Measurements from ENCODE around the gene TECPR2.
"Not testable (repeated sequence)": the region's sequence is repeated elsewhere in the genome, so short reads cannot be mapped to it uniquely, and the experiment has no call there.

The TECPR2 gene

DNA sequence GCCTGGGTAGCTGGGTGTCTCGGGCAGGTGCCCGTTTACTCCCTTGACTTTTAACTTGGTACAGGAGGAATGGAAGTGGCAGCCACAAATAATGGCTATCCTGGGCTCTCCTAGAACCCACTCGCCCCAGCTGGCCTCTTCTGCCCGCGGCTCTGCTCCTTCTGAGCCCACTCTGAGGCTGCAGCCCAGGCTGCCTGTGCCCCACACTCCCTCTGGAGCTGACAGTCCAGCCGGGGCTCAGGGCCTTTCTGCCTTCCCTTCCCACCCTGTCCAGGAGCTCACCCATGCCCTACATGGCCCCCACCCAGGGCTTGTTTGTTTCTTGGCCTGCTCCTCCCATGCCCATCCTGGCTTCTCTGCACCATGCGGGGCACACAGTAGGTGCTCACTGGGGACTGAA is 27.6 kb upstream of the TECPR2 start:
- no peak for DNase-seq

DNA sequence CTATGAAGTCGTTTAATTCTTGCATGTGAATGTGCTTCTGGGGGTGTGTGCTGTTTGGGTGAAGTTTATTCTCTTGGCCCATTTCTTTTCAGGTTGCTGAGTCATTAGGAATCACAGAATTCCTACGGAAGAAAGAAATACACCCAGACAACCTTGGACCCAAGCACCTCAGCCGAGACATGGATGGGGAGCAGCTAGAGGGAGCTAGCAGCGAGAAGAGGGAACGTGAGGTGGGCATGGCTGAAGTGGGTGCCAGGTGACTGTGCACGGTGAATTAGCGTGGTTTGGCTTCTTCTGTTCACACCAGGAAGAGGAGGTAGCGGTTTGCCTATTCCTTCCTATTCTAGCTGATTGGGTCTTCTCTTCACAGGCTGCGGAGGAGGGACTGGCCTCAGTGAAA is 24.0 kb upstream of the TECPR2 start:
- DNase-seq = no peak

DNA sequence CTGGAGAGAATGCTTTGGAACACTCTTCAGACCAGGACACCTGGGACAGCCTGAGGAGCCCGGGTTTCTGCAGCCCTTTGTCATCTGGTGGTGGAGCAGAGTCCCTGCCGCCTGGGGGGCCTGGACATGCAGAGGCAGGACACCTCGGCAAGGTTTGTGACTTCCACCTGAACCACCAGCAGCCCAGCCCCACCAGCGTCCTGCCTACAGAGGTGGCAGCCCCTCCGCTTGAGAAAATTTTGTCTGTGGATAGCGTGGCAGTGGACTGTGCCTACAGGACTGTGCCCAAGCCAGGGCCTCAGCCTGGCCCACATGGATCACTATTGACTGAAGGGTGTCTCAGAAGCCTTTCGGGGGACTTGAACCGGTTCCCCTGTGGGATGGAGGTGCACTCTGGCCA is 21.2 kb upstream of the TECPR2 start:
- DNase-seq = no peak

DNA sequence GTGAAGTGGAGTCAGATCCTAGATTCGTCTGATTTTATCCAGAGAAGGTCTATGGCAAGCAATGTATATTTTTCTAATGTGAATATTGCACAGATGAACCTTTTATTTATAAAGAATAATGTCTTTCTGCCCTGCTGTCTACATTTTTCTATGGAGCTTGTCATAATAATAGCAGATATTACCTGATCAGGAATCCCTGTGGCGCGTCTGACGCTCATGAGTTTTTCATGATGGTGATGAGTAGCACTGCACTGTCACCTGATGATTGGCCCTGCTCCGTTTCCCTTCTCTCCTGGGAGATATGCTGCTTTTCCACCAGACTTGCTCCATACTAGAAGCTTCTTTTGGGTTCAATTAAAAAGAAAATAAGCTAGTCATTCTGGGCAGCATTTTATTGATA is 20.5 kb upstream of the TECPR2 start:
- DNase-seq = no peak

DNA sequence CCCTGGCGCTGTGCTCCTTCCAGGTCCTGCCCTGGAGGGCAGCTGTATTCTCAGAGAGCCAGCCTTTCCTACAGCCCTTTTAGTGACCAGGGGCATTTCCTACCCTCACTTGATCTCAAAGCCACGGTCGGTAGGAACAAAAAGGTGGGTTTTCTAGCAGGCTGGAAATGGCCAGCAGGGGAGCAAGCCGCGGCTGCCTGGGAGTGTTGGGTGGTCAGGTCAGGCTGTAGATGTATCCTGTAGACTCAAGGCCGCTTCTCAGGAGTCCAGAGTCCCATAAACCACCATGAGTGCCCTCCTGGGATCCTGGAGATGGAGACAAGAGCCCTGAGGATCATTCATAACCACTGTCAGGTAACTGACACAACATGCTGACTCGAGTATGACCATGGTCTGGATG is 18.7 kb upstream of the TECPR2 start:
- no peak for DNase-seq

DNA sequence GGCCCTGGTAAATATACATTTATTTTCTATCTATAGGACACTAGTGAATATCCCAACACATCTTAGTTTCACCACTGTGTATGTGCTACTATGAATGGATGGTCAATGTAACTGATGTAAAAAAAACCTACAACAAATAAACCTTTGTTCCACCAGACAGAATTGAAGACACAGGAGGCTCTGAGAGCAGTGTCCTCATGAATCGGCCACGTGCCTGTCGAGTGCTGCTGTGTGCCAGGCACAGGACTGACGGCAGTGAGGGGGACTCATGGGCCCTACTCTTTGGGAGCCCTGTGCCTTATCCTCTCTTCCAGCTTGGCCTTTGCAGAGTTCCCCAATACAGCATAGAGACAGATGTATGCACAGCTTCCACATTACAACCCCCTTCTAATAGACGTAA is 18.3 kb upstream of the TECPR2 start:
- DNase-seq = no peak

DNA sequence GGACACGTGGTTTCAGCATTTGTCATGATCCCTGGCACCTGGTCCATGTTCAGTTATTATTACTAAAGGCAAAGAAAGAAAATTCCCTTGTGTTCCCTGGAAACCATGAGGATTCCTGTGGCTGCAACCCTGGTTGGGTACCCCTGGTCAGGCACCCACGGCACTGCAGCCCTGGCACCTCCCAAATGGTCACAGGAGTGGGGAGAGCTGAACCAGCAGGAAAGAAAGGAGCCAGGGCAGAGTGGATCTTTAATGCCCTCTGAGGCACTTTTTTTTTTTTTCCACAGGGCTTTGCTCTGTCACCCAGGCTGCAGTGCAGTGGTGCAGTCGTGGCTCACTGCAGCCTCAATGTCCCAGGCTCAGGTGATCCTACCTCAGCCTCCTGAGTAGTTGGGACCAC is 17.5 kb upstream of the TECPR2 start:
- DNase-seq = no peak

DNA sequence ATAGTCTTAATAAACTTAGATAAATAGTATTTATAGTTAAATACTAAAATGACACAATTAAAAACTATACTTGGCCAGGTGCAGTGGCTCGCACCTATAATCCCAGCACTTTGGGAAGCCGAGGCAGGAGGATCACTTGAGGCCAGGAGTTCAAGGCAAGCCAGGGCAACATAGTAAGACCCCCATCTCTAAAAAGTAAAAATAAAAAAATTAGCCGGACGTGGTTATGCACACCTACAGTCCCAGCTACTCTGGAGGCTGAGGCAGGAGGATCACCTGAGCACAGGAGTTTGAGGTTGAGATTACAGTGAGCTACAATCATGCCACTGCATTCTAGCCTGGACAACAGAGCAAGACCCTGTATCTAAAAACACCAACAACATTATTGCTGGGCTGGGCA is 16.1 kb upstream of the TECPR2 start:
- no peak for DNase-seq

DNA sequence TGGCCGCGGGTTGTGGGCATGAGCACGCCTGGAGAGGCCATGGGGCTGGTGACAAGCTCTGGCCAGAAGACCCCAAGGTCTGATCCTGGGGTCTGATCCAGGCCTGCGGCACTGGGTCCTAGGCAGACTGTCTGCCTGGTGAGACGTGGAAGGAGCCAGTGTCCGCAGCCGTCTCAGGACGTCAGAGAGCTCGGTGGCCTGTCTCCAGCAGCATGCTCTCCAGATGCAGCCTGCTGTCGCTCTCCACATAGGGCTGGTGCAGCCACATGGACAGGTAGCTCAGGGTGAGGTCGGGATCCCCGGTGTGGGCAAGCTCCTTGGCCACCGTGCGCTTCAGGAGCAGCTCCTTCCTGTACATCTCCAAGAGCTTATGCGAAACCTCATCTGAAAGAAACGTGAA is 14.4 kb upstream of the TECPR2 start:
- DNase-seq = no peak

DNA sequence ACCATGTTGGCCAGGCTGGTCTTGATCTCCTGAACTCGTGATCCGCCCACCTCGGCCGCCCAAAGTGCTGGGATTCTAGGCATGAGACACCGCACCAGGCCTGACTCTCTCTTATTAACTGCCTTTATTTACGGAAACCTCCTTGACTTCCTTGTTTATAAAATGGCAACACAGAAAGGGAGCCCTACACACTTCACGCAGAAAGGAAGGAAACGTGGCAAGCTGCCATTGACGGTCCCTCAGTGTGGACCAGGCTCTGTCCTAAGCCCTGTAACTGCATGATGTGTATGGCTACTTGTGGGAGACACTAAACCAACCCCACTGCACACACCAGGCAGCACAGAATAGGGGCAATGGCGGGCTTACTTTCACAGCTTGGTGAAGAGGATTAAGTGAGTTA is 11.7 kb upstream of the TECPR2 start:
- DNase-seq = no peak

DNA sequence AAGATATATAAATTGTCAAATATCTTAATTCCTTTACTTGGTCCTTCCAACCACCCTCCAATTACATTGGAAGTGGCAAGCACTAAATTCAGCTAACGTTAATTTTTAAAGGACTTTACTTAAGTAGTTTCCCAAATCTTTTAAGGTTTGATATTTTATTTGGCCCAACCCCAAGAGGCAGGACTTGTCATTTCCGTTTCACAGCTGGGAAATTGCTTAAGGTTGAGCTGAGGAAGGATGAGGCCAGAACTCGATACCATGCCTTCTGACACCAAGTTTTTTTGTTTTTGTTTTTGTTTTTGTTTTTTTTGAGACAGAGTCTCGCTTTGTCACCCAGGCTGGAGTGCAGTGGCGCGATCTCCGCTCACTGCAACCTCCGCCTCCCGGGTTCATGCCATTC is 11.1 kb upstream of the TECPR2 start:
- DNase-seq = not testable (repeated sequence)

DNA sequence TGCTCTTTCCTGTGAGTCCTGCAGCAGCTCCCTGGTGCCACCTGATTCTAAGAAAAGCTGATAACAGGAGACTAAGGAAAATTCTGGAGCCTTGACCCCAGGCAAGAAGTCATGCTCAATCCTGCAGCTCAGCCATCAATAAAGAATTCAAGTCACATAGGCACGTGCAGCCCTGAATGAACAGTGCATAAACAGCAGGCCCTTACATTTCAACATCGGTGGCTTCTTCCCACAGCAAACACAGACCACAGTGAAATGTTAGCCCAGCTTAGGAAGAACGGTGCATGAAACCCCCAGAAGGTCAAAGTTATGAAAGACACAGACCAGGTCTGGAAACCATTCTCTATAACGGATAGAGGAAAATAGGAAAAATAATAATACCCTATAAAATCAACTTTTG is 10.5 kb upstream of the TECPR2 start:
- no peak for DNase-seq

DNA sequence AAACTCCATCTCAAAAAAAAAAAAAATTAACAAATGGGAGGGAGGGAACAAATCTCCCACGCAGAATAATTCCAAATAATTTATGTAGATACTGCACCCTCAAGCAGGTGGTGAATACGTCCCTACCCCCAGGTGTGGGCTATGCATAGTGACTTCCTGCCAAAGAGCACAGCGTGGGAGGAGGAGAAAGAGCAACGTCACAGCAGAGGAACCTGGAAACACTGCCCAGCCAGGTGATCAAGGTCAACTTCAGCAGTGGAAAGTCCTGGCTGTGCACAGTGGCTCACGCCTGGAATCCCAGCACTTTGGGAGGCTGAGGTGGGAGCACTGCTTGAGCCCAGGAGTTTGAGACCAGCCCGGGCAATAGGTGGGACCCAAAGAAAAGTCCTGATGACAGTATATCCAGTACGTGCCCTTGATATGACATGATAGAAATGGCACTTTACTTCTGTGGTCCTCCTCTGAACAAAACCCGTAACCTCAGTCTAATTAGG is 9.6 kb upstream of the TECPR2 start:
- no peak for DNase-seq

DNA sequence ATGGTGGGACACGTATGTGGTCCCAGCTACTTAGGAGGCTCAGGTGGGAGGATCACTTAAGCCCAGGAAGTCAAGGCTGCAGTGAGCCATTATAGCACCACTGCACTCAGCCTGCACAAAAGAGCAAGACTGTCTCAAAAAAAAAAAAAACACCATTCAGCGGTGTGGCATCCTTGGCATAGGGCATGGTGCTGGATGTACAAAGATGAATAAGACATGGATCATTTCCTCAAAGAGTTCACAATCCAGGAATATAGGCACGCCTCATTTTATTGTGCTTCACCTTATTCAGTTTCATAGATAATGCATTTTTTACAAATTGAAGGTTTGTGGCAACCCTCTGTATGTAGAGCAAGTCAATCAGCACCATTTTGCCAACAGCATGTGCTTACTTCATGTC is 6.5 kb upstream of the TECPR2 start:
- no peak for DNase-seq

DNA sequence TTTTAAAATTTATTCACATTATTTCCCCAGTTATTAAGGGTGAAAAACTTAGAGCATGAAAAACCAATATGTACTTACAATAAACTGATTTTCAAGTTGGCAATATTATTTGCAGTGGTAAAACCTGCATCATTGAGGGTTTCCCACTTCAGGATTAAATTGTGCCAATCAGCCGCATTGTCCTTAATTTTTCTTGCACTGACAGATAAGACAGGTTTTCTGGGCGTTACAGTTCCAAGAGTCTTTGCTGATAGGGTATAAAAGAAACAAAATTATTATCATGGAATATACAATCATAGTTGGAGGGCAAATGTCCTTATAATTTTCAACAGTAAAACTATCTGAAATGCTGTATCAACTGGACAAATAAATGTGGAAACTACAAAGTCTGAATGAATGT is 3.4 kb upstream of the TECPR2 start:
- no peak for DNase-seq

DNA sequence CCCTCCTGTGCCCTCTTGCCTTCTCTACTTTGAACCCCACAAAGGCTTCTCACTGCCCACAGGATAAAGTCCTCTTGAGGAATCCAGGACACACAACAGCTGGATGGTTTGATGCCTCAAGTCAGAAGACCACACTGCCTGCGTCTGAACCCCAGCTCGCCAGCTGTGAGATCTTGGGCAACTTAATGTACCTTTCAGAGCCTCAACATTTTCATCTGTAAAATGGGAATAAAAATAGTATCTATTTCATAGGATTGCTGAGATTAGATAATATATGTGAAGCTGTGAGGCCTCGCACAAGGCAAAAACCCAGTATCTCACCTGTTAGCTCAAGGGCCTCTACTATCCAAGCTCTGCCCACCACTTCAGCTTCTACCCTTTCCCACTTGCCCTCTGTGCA is 2.4 kb upstream of the TECPR2 start:
- DNase-seq = no peak

DNA sequence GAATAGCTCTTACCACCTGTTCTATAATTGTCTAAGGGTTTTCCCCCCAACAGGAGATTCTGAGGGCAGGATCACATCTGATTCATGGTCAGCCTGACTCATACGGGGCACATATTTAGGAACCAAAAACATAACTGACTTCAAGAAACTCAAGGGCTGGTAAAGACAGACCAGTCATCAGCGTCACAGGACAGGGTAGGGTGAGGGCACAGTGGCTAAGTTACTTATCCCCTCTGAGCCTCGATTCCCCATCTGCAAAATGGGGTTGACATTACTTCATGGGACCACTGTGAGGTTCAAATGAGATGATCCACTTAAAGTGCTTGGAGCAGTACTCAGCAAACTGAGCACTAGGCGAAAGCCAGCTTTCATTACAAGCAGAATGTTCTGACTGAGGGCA is 657 bp upstream of the TECPR2 start:
- peak; percentile 39 for DNase-seq

DNA sequence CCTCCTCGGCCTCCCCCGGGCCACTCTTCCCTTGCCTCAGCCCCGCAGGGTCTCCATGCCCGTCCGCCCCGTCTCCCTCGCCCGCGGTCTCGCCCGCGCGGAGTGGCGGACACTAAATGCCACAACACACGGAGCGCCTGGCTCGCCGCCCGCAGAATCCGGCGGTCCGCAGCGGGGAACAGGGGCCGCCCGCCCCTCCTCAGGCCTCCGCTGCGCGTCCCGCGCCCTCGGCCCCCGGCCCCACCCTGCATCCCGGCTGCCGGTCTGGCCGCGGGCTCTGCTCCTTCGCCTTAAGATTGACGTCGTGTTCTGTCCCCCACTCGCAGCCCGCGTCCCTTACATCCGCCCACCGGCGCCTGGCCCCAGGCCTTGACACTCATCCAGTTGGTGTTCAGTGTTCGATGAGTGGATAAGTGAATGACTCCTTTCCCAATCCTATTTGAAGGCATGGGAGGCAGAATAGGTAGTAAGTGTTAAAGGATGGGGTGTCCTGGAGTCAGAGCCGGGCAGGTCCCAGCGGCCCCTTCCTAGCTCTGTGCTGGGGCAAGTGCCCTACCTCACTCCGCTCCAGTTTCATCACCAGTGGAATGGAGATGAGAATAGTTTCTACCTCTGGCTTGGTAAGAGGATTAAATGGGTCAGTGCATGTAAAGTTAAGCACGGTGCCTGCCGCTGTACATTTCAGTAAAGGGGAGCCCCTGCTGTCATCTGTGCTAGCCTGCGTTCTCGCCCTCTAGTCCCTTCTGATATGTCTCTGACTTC is 622 bp downstream of the TECPR2 start:
- DNase-seq = peak; percentile 37

DNA sequence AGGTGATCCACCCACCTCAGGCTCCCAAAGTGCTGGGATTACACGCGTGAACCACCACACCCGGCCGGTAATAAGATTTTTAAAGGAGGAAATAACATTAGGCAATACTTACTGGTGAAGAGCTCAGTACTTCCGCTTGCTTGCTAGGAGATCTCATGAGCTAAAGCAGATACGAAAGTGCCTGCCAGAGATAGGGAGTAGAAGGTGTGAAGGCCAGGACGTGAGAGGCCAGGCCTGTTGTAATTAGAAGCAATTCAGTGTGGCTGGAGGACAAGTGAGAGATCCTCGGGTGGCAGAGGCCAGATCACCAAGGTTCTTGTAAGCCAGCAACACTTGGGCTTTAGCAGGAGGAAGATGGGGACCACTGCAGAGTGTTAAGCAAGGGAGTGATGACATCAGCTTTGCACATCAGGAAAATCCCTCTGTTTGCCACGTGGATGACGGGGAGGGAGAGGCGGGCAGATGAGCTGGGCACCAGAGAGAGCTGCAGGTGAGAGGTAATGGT is 7.6 kb downstream of the TECPR2 start:
- DNase-seq = no peak

DNA sequence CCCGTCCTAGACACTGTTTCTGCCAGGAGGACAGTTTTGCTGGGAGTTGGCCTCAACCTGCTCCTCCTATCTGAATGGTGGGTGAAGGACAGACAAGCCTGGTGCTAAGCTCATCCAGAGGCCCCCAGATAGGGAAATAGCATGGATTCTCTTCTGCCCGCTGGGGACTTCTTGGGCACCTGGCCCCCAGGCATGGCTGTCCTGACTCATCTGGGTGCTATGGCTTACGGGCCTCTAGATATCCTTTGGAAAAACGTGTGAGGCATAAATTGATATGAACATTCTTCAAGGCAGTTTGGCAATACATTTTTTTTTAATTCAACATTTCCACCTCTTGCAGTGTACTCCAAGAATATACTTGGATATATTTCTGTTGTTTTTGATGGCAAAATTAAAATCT is 8.6 kb downstream of the TECPR2 start:
- no peak for DNase-seq

DNA sequence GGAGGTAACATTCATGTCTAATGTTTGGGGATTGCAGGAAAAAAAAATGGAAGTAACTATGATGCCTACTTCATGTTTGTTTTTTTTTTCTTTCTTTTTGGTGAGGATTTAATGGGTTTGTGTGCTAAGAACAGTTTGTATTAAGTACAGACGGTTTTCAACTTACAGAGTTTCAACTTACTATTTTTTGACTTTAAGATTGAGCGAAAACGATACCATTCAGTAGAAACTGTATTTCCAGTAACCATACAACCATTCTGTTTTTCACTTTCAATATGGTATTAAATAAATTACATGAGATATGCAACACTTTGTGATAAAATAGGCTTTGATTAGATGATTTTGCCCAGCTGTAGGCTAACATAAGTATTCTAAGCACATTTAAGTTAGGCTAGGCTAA is 10.4 kb downstream of the TECPR2 start:
- DNase-seq = no peak

DNA sequence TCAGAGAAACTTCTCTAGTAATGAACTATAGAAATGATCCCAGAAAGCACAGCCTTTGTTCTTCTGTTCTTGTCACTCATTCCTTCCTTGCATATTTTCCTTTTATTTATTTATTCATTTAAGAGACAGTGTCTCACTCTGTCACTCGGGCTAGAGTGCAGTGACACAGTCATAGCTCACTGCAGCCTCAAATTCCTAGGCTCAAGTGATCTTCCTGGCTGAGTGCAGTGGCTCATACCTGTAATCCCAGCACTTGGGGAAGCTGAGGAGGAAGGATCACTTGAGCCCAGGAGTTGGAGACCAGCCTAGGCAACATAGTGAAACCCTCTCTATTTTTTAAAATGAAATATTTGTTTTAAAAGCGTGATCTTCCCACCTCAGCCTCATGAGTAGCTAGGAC is 11.5 kb downstream of the TECPR2 start:
- DNase-seq = no peak

DNA sequence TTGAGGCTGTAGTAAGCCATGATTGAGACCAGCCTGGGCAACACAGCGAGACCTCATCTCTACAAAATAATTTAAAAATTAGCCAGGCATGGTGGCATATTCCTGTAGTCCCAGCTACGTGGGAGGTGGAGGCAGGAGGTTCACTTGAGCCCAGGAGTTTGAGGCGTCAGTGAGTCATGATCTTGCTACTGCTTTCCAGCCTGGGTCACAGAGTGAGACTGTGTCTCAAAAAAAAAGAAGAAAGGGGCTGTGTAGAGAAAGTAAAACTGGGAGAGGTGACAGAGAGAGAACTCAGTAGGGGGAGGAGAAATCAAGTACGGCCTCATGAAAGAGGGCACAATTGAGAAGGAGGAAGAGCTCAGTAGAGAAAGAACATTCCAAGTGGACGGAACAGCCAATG is 12.4 kb downstream of the TECPR2 start:
- no peak for DNase-seq

DNA sequence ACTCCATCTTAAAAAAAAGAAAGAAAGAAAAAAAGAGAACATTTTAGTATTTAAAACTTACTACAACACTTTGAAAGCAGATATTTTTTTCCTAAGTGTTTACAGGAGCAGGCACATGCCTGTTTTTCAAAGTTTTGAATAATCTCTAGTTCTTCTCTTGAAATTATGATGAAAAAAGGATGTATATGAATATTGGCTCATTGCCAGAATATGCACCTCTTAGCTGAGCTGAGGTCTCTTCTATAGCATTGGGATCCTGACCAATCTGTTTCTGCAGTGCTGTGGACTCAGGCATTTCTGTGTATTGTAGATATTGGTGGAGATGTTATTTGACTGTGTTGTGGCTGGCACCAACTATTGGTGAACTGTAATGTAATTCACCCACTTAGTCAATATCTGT is 15.0 kb downstream of the TECPR2 start:
- DNase-seq = no peak

DNA sequence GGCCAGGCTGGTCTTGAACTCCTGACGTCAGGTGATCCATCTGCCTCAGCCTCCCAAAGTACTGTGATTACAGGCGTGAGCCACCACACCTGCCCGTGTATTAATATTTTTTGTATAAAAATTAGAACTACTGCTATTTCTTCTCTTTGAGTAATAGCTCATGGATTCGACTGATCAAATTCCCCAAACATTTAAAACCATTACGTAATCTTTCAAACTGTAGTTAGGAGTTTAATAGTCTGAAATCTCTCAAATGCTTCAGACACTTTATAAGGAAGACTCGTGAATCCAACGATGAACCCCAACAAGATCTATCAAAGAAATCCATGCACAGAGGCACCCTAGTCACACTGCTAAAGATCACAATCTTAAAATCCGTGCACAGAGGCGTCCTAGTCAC is 16.1 kb downstream of the TECPR2 start:
- DNase-seq = no peak
